NCI-H526 treated with DMSO at 0.1 percent for 48 hours (cell line): Measurements from ENCODE around the gene TCP11L1.

Source experiments
- DNase-seq: peaks from one replicate; lab custom pipeline; 2025; lab: John Stamatoyannopoulos, UW

TCP11L1 gene

GRCh38 chr11:33039274-33040032 lies at the start of gene TCP11L1:
Gene TCP11L1 (plus strand): TSS chr11:33039572. CDS start chr11:33043774, 4,202 bp downstream.
- peak; percentile 93 for DNase-seq

GRCh38 chr11:32990481-32990880 lies 48.9 kb upstream of the TCP11L1 start:
- no peak for DNase-seq

GRCh38 chr11:32991427-32991826 lies 47.9 kb upstream of the TCP11L1 start:
- DNase-seq = no peak

GRCh38 chr11:32991898-32992297 lies 47.5 kb upstream of the TCP11L1 start:
- no peak for DNase-seq

- DNase-seq = no peak
These were observed 39.2 kb upstream of the TCP11L1 start for GRCh38 chr11:33000181-33000580.

GRCh38 chr11:33001281-33001680 lies 38.1 kb upstream of the TCP11L1 start:
- DNase-seq = no peak

- no peak for DNase-seq
These were observed 37.4 kb upstream of the TCP11L1 start for GRCh38 chr11:33001751-33002542.

- DNase-seq = no peak
These were observed 34.2 kb upstream of the TCP11L1 start for GRCh38 chr11:33005175-33005574.

- no peak for DNase-seq
These were observed 33.4 kb upstream of the TCP11L1 start for GRCh38 chr11:33006010-33006409.

GRCh38 chr11:33013755-33014154 lies 25.6 kb upstream of the TCP11L1 start:
- DNase-seq = no peak

- DNase-seq = peak; percentile 91
These were observed 23.5 kb upstream of the TCP11L1 start, which contains the start of gene DEPDC7 for GRCh38 chr11:33015621-33016551. Gene DEPDC7 (plus strand): TSS chr11:33015878. CDS start chr11:33015956, 78 bp downstream.

- DNase-seq = peak; percentile 22
These were observed 22.7 kb upstream of the TCP11L1 start for GRCh38 chr11:33016654-33017053.

- DNase-seq = peak; percentile 32
These were observed 21.9 kb upstream of the TCP11L1 start for GRCh38 chr11:33017478-33017877.

GRCh38 chr11:33017965-33018364 lies 21.4 kb upstream of the TCP11L1 start:
- DNase-seq = no peak

- no peak for DNase-seq
These were observed 20.5 kb upstream of the TCP11L1 start for GRCh38 chr11:33018840-33019239.

GRCh38 chr11:33021501-33021900 lies 17.9 kb upstream of the TCP11L1 start:
- no peak for DNase-seq

GRCh38 chr11:33021937-33022336 lies 17.4 kb upstream of the TCP11L1 start:
- no peak for DNase-seq

- no peak for DNase-seq
These were observed 14.0 kb upstream of the TCP11L1 start for GRCh38 chr11:33025339-33025722.

- DNase-seq = no peak
These were observed 12.1 kb upstream of the TCP11L1 start for GRCh38 chr11:33027233-33027632.

GRCh38 chr11:33027846-33028536 lies 11.4 kb upstream of the TCP11L1 start:
- DNase-seq = no peak

- DNase-seq = no peak
These were observed 10.8 kb upstream of the TCP11L1 start for GRCh38 chr11:33028537-33028914.
